Stimulated activated CD4-positive, alpha-beta T cell treated with anti-CD3 and anti-CD28 coated beads, TNF-alpha, amount 100 ng/mL, for 4 hours (primary cell): ENCODE data around the gene GDF7.

Experiments
- DNase-seq, 3 experiments: peaks; one replicate each; pipeline ENCODE4 v3.0.0-alpha.2; 2020; ENCODE audit warnings: low read depth in 3 of 3

GDF7 gene

DNA sequence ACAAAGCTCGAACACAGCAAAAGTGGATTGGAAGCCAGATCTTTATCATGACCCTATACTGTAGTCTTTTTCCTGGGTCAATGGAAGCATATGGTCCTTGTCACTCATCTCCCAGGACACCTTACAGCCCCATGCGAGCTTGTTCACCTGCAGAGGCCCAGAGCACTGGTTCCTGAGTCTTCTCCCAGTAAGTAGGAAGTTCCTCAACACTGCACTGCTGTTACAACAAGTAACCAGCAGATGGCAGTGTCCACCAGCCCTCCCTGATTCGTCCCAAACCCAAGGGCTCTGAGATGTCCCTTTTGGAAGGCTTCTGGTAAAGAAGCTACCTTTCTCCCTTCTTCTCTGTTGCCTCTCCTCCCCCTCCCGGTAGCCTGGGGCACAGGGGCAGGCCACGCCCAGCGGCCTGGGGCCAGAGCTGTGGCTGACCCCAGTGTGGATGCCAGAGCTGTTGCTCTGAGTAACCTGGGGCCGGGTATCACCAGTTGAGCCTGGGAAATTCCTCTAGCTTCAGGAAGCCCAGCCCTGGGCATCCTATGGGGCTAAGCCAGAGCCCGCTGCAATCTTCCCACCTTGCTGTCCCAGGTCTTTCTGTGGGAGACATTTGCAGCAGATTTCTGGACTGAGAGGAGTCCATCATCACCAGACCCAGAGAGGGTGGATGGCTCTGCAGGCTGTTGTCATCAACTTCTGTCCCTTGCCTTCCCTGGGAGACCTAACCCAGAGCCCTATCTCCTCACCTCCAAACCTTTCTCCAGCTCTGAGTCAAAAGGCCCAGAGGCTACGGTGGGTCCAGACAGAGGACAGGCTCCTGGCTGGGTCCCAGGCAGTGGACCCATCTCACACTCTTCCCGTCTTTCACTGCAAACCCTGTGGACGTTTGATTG, 5.3 kb upstream of the GDF7 start:
- DNase-seq, result peak; percentile 46 to 52 (median 50)

DNA sequence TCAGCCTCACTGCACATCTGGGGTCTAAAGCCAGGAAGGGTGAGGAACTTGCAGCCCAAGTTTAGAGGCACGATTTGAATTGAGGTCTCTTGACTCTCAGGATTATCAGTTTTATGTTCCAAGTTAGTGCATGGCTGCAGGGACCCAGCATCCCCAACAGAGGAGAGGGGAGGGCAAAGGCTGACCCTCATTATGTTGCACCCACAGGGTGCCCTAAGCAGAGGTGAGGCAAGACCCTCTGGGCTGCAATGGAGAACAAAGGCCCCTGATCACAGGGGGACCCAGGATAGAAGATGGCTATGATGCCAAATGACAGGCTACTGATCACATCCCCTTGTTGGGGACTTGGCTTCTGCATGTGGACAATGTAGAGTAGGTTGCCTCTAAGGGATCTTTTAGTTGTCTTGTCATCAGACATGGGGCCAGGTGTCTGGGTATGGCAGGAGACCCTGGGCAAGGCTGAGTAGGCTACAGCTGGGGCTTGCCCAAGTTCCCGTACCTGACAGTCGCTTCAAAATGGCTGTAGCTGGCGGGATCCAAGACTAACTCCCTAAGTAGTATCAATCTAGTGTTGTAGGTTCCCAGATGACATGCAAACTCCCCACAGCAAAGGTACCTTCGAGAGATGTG, 4.5 kb upstream of the GDF7 start:
- no peak for DNase-seq

DNA sequence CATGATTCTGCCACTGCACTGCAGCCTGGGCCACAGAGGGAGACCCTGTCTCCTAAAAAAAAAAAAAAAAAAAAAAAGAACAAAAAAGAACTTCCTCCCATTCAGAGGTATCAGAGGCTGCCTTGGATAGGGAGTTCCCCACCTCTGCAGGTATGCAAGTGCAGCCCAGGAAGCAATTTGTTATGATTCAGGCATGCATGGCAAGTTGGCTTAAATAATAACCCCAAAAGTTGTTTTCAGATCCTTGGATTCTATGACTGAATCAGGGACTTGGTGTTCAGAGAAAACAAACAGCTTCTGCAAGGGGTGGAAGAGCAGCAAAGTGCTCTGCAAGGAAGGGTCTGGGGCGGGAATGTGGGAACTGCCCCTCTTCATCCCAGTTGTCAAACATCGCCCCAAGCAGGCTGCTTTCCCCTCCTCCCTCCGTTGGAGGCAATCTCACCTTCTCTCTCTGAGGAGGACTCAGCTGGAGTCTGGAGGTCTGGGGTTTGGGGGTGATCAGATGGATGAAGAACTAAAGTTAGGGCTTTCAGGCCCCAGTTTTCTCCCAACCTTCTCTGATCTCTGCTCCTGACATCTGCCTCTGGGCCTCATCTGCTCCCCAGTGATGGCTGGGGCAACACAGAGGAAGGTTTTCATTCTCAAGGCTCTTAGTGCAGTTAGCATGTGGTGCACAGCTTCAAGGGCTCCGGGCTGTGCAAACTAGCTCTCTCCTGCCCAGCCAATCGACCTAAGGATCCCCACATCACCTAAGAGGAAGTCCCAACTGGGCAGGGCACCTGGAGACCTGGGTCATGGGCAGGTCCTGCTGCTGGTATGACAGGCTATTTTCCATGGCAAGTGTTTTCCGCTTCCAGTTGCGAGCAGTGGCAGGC, 3.5 kb upstream of the GDF7 start:
- DNase-seq, result no peak

DNA sequence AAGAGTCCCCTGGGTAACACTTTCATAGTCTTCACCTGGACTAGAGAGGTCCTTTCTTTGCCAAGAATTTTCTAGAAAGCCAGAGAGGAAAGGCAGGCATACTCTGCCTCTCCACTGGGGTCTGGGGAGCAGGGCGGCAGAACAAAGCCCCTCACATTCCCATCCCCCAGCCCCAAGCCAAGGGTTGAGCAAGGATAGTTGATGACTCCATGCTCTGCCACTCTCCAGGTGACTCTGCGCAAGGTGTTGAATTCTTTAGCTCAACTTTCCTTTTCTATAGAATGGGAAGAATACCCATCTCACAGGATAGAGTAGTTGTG, 2.9 kb upstream of the GDF7 start:
- DNase-seq, result no peak

DNA sequence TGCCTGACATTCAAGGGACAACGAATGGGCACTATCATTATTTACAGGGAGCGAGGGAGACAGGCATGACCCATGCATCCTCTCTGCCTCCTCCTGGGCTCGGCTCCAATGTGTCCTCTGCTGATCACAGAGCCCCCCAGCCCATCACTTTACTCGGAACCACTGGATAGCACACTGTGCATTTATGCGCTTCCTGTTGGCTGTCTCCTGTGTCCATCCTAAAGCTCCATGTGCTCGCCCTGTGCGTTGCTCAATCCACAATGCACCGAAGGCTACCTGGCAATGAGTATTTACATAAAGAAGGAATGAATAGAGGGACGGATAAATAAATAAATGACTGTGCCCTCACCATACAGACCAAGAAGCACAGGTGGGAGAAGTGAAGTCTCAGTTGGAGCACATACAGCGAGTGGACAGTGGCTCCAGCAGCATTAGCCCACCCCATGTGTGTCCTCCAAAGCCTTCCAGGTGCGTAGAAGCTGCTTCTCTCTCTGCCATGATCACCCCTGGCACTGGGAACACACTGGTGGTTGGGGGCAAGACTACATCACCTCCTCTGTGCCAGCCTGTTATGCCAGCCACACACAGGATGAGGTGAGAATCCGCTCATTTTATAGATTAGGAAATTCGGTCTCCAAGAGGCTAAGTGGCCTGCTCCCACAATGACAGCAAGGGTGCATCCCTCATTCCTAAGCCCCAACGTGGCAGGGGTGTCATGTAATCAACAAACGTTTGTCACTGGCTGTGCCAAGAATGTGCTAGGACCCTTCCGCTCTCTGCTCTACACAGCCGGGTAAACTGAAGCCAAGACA, 2.3 kb upstream of the GDF7 start:
- DNase-seq, result no peak

DNA sequence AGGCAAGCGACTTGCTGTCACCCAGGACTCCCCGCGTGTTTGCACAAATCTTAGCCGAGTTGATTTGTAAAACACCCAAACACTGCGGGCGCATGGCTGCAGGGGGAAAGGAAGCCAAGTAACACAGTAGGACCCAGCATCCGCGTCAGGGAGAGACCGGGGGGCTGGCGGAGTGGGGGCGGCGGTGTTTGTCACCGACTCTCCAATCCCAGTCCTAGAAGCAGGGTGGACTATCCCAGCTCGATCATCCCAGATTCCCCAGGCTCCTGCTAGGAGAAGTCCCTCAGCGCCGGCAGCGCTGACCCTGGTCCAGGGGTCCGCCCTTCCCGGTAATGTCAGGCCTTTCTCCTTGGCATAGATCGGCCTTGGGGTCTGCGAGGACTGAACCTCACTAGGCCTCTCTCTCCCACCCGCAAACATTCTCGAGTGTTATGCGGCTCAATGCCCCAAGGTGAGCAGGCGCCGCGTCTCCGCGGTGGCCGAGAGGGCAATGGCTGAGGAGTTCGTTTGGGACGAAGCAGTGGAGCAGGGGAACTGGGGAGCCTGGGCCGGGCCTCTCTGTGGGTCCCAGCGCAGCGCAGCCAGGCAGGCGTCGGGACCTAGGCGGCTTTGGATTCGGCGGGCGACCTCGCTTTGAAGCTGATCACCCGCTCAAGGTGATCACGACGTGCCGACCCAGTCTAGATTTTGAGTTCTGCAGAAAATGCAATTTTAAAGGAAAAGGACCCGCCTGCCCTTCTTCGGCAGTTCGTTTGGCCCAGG, 1.5 kb upstream of the GDF7 start:
- no peak for DNase-seq

DNA sequence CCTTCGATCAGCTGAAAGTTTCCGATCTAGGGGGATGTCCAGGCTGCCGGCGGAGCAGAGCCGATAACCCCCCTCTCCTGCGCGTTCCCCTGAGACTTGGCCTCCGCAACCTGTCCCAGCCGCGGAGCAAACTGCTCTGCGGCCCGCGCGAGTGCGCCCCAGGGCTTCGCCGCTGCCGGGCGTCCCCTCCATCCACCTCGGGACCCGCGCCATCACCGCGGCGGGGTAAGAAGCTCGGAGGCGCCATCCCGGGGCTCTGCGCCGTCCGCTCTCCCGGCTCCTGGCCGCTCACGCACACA, 990 bp upstream of the GDF7 start:
- no peak for DNase-seq

DNA sequence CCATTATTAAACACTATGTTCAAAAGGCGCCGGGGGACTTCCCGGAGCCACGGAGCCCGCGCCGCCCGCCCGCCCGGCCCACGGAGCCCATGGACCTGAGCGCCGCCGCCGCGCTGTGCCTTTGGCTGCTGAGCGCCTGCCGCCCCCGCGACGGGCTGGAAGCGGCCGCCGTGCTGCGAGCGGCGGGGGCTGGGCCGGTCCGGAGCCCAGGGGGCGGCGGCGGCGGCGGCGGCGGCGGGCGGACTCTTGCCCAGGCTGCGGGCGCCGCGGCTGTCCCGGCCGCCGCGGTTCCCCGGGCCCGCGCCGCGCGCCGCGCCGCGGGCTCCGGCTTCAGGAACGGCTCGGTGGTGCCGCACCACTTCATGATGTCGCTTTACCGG, 197 bp downstream of the GDF7 start:
- no peak for DNase-seq

DNA sequence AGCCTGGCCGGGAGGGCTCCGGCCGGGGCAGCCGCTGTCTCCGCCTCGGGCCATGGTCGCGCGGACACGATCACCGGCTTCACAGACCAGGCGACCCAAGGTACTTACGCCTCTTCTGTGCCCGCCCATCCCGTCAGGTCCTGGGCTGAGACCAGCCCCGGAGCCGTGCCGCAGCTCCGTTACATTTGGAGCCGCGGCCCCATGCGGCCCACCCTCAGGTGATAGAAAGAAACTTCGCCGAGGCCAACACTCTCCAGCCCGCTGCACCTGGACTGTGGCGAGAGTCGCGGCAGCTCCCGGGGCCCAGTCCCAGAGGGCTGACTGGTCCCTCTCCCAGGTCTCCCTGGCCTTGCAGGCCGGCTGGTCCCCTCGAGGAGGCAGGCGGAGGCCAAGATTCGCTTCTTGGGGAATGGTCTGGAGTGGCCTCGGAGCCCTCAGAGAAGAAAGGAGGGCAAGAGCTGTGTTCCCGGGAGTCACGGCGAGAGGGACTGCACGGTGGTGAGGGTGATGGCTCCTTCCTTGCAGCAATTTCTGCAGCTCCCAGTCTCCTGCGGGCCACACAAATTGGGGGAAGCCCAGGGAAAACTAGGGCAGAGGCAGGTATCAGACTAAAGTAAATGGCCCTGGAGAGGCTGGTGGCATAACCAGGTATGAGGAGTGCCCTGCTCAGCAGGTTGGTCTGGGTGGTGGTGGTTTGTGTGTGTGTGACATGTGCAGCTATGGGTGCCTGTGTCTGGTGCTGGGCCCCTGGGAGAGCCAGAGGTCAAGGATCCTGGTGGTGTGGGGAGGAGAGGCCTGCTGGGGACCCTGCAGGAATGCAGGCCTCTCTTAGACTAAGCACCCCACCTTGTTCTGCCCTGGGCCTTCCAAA, 822 bp downstream of the GDF7 start:
- no peak for DNase-seq

DNA sequence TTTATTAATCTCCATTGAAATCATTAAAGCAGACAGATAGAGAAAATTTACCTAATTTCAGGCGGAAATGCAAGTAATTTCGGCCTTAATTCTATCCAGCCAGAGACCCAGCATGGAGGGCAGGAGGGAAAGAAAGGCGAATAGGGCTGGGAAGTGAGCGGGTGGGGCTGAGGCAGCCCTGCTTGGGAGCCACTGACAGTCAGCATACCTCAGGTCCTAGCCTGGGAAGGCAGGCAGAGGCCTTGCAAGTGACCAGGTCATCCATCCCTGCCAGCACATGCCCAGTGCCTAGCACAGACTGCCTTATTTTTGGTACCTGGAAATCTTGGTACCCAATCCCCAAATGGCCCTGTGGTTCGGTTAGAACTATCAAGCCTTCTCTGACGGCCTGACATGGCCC, 1.5 kb downstream of the GDF7 start:
- no peak for DNase-seq

DNA sequence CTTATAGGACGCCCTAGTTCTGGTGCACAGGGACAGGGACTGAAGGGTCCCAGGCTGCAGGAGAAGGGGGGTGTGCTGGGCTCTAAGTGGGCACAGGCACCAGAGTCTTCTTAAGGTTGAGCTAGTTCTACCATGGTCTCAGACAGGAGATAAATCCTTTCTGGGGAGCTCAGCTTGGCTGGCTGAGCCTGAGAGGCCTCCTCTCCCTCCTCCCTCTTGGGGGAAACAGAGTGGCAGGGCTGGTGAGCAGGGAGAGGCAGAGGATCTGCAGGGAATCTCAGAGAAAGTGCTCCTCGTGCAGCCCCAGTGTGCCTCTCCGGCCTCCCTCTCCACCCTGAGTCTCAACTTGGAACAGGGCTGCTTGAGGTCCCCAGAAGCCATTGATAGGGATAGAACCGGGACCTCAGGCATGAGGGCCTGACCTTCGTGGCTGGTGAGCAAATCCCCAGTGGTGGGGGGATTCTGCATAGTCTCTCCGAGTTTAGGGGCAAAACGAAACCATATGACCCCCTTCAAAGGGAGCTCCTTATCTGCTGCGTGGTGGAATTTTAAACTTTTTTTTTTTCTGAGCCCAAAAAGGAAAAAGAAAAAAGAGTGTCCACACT, 2.0 kb downstream of the GDF7 start:
- no peak for DNase-seq

DNA sequence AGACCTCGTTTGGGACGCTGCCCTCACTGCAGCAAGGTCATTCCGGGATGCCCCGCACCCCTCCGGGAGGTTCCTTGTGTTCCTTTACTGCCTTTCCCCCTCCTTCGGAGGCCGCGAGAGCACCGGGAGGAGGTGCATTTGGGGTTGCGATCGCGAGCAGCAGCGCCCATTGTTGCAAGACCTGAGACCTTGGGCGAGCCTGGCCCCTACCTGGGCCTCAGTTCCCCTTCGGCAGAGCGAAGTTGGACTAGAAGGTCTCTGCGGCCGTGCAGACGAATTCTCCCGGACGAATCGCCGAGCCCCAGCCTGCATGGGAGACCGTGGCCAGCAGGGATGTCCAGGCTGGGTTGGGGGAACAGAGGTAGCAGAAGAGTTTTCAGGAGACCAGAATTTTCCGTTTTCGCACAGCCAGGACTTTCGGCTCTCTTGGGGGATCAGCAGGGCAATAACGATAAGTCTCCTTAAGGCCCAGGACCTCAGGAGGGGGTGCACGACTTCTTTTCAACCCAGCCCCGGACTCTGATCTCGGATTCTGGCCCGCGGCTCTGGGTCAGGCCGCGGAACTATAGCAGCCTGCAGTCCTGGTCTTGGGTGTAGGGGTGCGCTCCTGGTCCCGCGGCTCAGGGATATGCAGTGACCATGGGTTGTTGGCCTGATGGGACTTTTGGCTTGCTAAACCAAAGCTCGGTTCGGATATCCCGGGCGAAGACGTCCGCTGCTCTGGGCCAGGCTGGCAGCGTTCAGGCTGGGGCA, 2.8 kb downstream of the GDF7 start:
- DNase-seq, result no peak

DNA sequence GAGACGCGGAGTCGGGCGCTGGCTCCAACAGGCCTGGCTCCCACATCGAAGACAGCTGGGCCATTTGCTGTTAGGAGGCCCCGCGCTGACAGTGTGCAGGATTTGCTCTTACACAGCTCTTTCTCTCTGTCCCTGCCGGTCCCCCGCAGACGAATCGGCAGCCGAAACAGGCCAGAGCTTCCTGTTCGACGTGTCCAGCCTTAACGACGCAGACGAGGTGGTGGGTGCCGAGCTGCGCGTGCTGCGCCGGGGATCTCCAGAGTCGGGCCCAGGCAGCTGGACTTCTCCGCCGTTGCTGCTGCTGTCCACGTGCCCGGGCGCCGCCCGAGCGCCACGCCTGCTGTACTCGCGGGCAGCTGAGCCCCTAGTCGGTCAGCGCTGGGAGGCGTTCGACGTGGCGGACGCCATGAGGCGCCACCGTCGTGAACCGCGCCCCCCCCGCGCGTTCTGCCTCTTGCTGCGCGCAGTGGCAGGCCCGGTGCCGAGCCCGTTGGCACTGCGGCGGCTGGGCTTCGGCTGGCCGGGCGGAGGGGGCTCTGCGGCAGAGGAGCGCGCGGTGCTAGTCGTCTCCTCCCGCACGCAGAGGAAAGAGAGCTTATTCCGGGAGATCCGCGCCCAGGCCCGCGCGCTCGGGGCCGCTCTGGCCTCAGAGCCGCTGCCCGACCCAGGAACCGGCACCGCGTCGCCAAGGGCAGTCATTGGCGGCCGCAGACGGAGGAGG, 3.5 kb downstream of the GDF7 start:
- no peak for DNase-seq

DNA sequence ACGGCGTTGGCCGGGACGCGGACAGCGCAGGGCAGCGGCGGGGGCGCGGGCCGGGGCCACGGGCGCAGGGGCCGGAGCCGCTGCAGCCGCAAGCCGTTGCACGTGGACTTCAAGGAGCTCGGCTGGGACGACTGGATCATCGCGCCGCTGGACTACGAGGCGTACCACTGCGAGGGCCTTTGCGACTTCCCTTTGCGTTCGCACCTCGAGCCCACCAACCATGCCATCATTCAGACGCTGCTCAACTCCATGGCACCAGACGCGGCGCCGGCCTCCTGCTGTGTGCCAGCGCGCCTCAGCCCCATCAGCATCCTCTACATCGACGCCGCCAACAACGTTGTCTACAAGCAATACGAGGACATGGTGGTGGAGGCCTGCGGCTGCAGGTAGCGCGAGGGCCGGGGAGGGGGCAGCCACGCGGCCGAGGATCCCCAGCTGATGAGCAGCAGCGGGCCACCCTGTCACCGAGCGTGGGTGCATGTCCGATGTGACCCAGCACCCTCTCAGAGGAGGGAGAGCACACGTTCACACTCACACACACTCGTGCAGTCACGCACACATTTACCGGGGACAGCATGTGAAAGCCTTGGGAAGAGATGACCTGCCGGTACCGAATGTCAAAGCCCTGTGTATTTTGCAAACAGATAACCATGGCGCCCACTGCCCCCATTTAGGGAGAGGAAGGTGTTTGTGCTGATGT, 4.2 kb downstream of the GDF7 start:
- no peak for DNase-seq

DNA sequence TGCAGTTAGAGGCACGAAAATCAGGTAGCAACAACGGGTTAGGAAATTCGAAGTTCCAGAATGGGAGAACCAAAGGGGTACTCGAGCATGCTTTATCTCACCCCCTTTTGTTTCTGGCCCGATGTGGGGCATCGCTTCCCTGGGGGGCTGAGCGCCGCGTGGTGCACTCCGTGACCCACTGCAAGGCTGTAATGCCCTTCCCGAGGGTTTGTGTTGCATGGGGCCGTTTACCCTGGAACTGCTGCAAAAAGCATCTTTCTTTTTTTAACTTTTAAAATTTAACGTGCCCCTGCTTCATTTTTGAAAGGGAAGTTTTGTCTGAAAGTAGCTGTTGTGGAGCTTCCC, 4.8 kb downstream of the GDF7 start:
- DNase-seq, result no peak

DNA sequence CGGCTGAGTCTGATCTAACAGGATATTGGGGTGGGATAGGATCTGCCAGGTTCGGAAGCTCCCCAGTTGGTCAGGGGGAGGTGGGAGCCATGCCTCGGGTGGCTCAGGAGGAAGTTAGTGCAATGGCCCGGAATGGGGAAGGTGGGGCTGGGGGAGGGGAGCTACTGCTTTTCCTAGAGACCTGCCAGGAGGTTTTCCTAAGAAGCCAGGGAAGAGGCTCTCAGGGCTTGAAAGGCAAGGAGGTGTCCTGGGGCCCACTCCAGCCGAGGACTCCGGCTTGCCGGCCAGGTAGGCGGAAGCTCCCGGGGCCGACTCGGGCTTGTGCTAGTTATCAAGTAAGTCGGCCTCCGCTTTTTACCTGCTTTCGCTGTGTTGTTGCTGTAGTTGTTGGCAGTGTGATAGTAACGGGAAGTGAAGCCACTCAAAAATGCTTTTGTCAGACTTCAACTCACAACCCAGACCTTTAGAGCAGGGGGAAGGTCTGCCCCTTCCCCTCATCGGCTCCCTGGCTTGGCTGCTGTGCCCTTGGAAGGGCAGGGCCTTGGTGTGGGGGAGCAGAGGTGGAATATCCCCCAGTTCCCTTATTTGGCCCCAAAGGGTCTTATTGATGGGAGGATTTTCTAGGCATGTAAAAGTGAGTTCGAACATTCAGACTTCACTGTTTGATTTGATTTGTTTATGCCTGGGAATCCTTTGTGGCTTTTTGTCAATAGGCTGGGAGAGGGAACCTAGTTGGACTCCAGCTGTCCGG, 5.4 kb downstream of the GDF7 start:
- no peak for DNase-seq

DNA sequence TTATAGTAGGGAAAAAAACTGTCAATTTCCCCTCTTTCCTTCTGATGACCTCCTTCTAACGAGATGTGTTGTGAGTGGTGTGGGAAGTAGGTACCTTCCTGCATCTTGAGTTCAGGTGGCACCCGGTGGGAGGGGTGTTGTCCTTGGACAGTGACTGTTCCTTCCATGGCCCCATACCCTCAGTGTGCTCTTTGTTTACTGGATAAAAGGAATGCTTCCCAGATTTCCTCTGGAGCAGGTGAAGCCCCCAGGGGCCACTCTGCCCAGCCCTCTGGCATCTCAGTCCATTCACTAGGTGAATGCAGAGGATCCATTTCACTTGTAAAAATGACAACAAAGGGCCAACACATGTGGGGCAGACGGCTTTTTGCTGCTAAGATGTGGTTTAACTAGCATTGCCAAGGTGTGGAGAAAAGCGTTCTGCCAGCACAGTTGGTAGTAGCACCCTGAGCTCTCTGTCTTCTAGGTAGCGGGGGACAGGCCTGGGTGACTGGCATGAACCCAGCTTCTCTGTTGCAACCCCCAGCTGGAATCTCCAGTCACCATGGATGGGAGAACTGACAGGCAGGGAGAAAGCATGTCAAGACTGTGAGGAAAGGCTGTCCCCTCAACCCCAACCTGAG, 6.9 kb downstream of the GDF7 start:
- no peak for DNase-seq
